Measurements from ENCODE around the gene ZBTB12.
A peak's percentile ranks its signal among the peaks of the same experiment; 100 is the strongest.

ZBTB12 gene

GRCh38 chr6:31903957-31904356 lies 2.1 kb upstream of the ZBTB12 start:
- TF ChIP-seq CTCF (IDR thresholded peaks at IDR 0.05; ENCODE audit: control insufficient read depth, extremely low read depth, insufficient read depth) = no peak
- DNase-seq (ENCODE audit: low read depth) = no peak
- no peak overlapping the region for H3K4me3 ChIP-seq (ENCODE audit: low read depth, low read length)

- peak overlapping the region; percentile 63 for H3K4me3 ChIP-seq (ENCODE audit: low read depth, low read length)
- TF ChIP-seq CTCF (IDR thresholded peaks at IDR 0.05; ENCODE audit: control insufficient read depth, extremely low read depth, insufficient read depth) = no peak
- DNase-seq (ENCODE audit: low read depth) = no peak
Measured at GRCh38 chr6:31901415-31901952, 402 bp downstream of the ZBTB12 start.

DNA sequence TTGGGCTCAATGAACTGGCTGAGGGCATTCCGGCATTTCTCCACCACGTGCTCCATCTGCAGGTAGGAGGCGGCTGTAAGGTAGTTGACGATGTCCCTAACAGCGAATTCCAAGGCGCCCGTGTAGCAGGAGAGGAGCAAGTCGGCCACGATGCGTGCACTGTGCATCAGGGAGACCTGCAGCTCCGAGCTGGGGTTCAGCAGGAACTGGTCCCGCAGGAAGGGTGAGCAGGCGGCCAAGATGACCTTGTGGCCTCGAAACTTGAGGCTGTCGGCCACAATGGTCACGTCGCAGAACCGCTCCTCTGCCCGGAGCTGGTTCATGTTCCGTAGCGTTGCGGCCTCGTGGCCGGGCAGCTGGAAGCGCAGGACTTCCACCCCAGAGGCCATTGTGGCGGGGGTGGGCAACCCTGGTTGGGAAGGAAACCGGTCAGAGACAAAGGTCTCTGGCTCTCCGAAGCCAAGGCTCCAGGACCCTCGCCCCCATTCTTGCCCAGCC lies 920 bp downstream of the ZBTB12 start:
- H3K4me3 ChIP-seq (ENCODE audit: low read depth, low read length) = peak overlapping the region; percentile 63
- no peak for TF ChIP-seq CTCF (IDR thresholded peaks at IDR 0.05; ENCODE audit: control insufficient read depth, extremely low read depth, insufficient read depth)
- no peak for DNase-seq (ENCODE audit: low read depth)

GRCh38 chr6:31899882-31900722 lies 1.8 kb downstream of the ZBTB12 start:
- H3K4me3 ChIP-seq (ENCODE audit: low read depth, low read length) = no peak overlapping the region
- DNase-seq (ENCODE audit: low read depth) = no peak
- TF ChIP-seq CTCF (IDR thresholded peaks at IDR 0.05; ENCODE audit: control insufficient read depth, extremely low read depth, insufficient read depth) = no peak

- DNase-seq (ENCODE audit: low read depth) = no peak
- TF ChIP-seq CTCF (IDR thresholded peaks at IDR 0.05; ENCODE audit: control insufficient read depth, extremely low read depth, insufficient read depth) = no peak
- no peak overlapping the region for H3K4me3 ChIP-seq (ENCODE audit: low read depth, low read length)
Measured at GRCh38 chr6:31899215-31899614, 2.7 kb downstream of the ZBTB12 start.

DNA sequence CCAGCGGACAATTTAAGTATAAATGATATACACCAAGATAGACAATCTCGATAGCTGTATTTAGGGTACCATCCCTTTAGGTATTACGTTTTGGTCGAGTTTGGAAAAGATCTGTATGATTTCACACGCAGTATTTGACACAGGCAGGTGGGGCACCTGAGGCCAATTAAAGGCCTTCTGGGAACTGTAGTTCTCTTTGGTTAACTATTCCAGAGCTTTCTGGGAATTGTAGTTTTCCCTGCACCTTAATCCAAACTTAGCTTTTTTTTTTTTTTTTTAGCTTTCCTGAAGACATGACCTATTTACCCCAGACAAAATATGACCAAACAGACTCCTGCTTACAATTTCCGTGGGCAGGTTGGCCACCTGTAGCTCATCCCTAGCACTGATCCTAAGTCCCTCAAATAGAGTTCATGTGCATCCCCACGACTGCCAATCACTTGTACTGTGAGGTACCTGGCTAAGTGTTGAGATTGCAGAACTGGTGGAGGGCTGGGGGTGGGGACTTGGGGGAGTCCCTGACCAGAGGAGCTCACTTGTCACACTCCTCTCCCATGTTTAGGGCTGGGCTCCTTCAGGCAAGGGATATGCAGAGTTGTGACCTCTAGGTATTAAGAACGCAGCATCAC lies 3.4 kb downstream of the ZBTB12 start:
- DNase-seq (ENCODE audit: low read depth) = no peak
- peak overlapping the region; percentile 89 for H3K4me3 ChIP-seq (ENCODE audit: low read depth, low read length)
- no peak for TF ChIP-seq CTCF (IDR thresholded peaks at IDR 0.05; ENCODE audit: control insufficient read depth, extremely low read depth, insufficient read depth)
